Measurements from ENCODE around the gene ZC3H7A.

ZC3H7A gene

DNA sequence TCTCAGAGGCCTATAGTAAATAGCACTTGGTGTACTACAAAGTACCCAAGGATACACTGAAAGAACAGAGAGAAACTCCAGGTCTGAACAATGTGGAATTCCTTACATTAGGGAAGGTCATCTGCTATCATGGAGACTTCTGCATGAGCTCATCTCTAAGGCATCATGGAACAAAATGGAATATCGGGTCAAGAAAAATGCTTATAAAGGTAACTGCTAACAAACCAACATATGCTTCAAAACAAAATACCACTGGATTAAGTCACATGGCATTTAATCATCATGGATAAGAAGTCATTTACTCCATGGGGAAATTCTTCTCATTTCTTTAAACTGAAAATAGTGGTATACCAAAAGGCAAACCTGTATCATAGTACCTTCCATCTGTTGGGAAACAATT is 88.6 kb downstream of the ZC3H7A start:
- DNase-seq (ENCODE audit: low read depth in 4 of 4, low spot score in 1 of 4), result no peak

DNA sequence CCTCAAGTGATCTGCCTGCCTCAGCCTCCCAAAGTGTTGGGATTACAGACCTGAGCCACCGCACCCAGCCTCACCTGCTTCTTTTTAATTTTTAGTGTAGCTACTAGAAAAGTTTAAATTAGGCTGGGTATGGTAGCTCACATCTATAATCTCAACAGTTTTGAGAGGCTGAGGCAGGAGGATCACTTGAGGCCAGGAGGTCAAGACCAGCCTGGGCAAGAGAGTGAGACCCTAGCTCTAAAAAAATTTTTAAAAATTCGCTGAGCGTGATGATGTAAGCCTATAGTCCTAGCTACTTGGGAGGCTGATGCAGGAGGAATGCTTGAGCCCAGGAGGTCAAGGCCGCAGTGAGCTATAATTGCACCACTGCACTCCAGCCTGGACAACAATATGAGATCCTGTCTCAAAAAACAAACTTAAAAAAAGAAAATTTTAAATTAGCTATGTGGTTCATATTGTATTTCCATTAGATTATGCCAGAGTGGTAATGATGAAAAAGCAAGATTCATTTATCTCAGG is 89.3 kb downstream of the ZC3H7A start:
- DNase-seq (ENCODE audit: low read depth in 4 of 4, low spot score in 1 of 4), result no peak

DNA sequence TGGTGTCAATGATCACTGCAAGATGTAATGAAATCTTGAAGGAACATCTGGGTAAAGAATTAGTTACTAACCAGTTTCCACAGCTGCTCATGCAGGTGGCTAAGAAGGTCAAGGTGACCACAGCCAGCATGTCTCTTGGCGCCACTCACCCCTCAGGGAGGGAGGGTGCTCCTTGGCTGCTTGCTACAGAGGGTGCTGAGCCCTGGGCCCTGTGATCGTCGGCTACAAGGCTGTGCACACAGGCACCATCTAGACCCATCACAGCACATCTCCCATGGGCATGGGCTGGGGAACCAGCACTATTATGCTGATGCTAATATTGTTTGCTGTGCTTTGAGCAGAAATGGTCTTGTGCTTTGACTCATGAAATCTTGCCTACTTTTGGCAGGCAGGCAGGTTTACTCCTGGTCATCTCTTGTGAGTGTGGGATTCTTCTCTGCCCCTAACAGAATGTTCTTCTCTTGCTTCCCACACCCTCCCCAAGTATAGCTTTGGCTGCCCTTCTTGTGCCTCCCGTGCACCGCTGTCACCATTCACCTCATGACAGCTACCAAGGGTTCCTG is 90.8 kb downstream of the ZC3H7A start:
- DNase-seq (ENCODE audit: low read depth in 4 of 4, low spot score in 1 of 4), result no peak

DNA sequence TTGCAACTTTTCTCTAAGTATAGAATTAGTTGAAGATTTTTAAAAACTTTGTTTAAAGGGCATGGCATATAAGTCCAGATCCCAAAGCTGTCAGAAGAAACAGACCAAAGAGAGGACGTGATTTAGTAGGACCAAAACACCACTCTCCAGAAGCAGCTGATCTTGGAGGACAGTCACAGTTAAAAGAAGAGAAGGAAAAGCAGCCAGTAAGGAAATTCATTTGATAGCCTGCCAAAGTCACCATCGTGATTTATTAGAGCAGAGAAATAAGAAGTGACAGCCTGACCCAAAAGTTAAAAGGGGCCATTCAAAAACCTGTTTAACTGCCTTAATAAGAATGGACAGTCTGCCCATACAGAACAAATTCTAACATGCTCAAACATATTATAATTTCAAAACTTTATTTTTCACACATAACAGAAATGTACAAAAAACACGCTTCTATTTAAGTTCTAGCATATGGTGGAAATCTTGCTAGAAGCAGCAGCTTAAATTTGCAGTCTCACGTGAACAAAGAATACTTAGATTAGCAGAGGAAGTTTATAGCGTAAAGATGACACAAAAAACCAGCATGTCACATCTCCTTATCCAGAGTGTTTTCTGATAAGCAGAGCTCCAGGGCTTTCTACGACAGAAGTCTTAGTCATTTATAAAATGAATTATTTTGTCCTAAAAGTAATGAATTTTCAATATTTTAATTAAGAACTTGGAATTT is 91.6 kb downstream of the ZC3H7A start:
- no peak for DNase-seq (ENCODE audit: low read depth in 4 of 4, low spot score in 1 of 4)
